ENCODE results near the gene CRYBG2. TPM values are rescaled to one million over a fixed set of nuclear protein-coding genes. Genes with fewer than 3 reads are reported as not detected.

The CRYBG2 gene
- total RNA-seq, 2 donors from 2014 or later: not detected

GRCh38 chr1:26352338-26352679, 1.6 kb downstream of the CRYBG2 start:
- Histone ChIP-seq H3K27ac (no peak overlapping the region), H3K9me3 (no peaks in the 10 kb centered on the region), H3K27me3 (no peaks in the 10 kb centered on the region), H3K36me3 (no peaks in the 10 kb centered on the region), H3K4me1 (no peaks in the 10 kb centered on the region), H3K4me3 (no peak overlapping the region)
- no peak for DNase-seq (ENCODE audit: low spot score)
- TF ChIP-seq CTCF (IDR thresholded peaks at IDR 0.05): no peak

- H3K4me1 ChIP-seq: no peaks in the 10 kb centered on the region
- no peaks in the 10 kb centered on the region for H3K9me3 ChIP-seq
- DNase-seq (ENCODE audit: low spot score): no peak
- H3K27me3 ChIP-seq: no peaks in the 10 kb centered on the region
- no peak overlapping the region for H3K4me3 ChIP-seq
- H3K36me3 ChIP-seq: no peaks in the 10 kb centered on the region
- no peak overlapping the region for H3K27ac ChIP-seq
- no peak for TF ChIP-seq CTCF (IDR thresholded peaks at IDR 0.05)
Measured at GRCh38 chr1:26351590-26352337, 2.2 kb downstream of the CRYBG2 start.

- Histone ChIP-seq H3K36me3 (no peaks in the 10 kb centered on the region), H3K4me3 (no peak overlapping the region), H3K4me1 (no peaks in the 10 kb centered on the region), H3K27me3 (no peaks in the 10 kb centered on the region), H3K9me3 (no peaks in the 10 kb centered on the region), H3K27ac (no peak overlapping the region)
- no peak for DNase-seq (ENCODE audit: low spot score)
- no peak for TF ChIP-seq CTCF (IDR thresholded peaks at IDR 0.05)
Measured at GRCh38 chr1:26350701-26351589, 3.0 kb downstream of the CRYBG2 start.

GRCh38 chr1:26350343-26350700, 3.6 kb downstream of the CRYBG2 start:
- no peak for TF ChIP-seq CTCF (IDR thresholded peaks at IDR 0.05)
- no peak for DNase-seq (ENCODE audit: low spot score)
- no peaks in the 10 kb centered on the region for H3K9me3 ChIP-seq
- no peaks in the 10 kb centered on the region for H3K27me3 ChIP-seq
- no peak overlapping the region for H3K27ac ChIP-seq
- H3K36me3 ChIP-seq: no peaks in the 10 kb centered on the region
- H3K4me1 ChIP-seq: no peaks in the 10 kb centered on the region
- H3K4me3 ChIP-seq: no peak overlapping the region

GRCh38 chr1:26349877-26350244, 4.1 kb downstream of the CRYBG2 start:
- H3K27ac ChIP-seq: no peak overlapping the region
- DNase-seq (ENCODE audit: low spot score): no peak

More at GRCh38 chr1:26349877-26350244, 4.1 kb downstream of the CRYBG2 start:
- Histone ChIP-seq H3K36me3 (no peaks in the 10 kb centered on the region), H3K4me3 (no peak overlapping the region), H3K9me3 (no peaks in the 10 kb centered on the region), H3K4me1 (no peaks in the 10 kb centered on the region), H3K27me3 (no peaks in the 10 kb centered on the region)
- TF ChIP-seq CTCF (IDR thresholded peaks at IDR 0.05): no peak

All from right atrium auricular region (tissue), 2 donors.